Smooth muscle cell (in vitro differentiated cells): ENCODE data around the gene RTP3. TPM values are rescaled to one million over a fixed set of nuclear protein-coding genes. Genes with fewer than 3 reads are reported as not detected.

Source experiments
- DNase-seq: peaks from one replicate; lab custom pipeline; 2025; ENCODE audit not compliant: unreplicated experiment; lab: John Stamatoyannopoulos, UW
- H2AFZ ChIP-seq: fragments of 200-600 bp; sonication (generic); 2 replicates; pipeline ENCODE4 v1.6.0; 2016; ENCODE audit warnings: antibody characterized with exemption, low read depth, mild to moderate bottlenecking
- H3F3A ChIP-seq: fragments of 200-600 bp; sonication (generic); 2 replicates; pipeline ENCODE4 v1.6.0; 2017; ENCODE audit warnings: antibody characterized with exemption, low read depth
- H3K27ac ChIP-seq: fragments of 200-600 bp; sonication (generic); 2 replicates; pipeline ENCODE4 v1.5.1; 2016; ENCODE audit warnings: low read depth, mild to moderate bottlenecking
- H3K27me3 ChIP-seq: fragments of 200-600 bp; sonication (generic); 2 replicates; pipeline ENCODE4 v1.6.1; 2016; ENCODE audit warnings: low read depth, mild to moderate bottlenecking
- H3K36me3 ChIP-seq: fragments of 200-600 bp; sonication (generic); 2 replicates; pipeline ENCODE4 v1.5.1; 2016; ENCODE audit warnings: low read depth
- H3K4me1 ChIP-seq: fragments of 200-600 bp; sonication (generic); 2 replicates; pipeline ENCODE4 v1.5.1; 2016; ENCODE audit warnings: low read depth
- H3K4me2 ChIP-seq: fragments of 200-600 bp; sonication (generic); 2 replicates; pipeline ENCODE4 v1.6.0; 2016; ENCODE audit warnings: mild to moderate bottlenecking
- H3K4me3 ChIP-seq: fragments of 200-600 bp; sonication (generic); 2 replicates; pipeline ENCODE4 v1.5.1; 2016; ENCODE audit warnings: mild to moderate bottlenecking
- H3K79me2 ChIP-seq: fragments of 200-600 bp; sonication (generic); 2 replicates; pipeline ENCODE4 v1.6.0; 2016; ENCODE audit warnings: low read depth, mild to moderate bottlenecking
- H3K9ac ChIP-seq: fragments of 200-600 bp; sonication (generic); 2 replicates; pipeline ENCODE4 v1.6.0; 2016; ENCODE audit warnings: low read depth
- H3K9me3 ChIP-seq: fragments of 200-600 bp; sonication (generic); replicated peaks from 2 replicates; pipeline ENCODE4 v1.5.1; 2016; ENCODE audit warnings: low read depth
- H4K20me1 ChIP-seq: fragments of 200-600 bp; sonication (generic); 2 replicates; pipeline ENCODE4 v1.6.0; 2016; ENCODE audit warnings: low read depth
- WGBS: methylation state at CpG from one replicate; pipeline ENCODE4 v1.1.7; 2016; ENCODE audit warnings: low lambda C conversion rate; 5-methylcytosine and 5-hydroxymethylcytosine counted together
- polyA plus RNA-seq: library from polyadenylated mRNA; unstranded; fragments of >200 nt; fragmentation: Nextera tagmentation; extraction: Ambion mirVana; gene quantifications from 2 replicates; pipeline ENCODE4 v1.2.1, GENCODE V29; 2016
- total RNA-seq: library from RNA; depleted of rRNA; stranded (reverse); fragments of >200 nt; gene quantifications from 2 replicates; pipeline ENCODE4 v1.2.3, GENCODE V29; 2014
- TF ChIP-seq, protein P1 (sequence below): fragments of 200-600 bp; sonication (generic); IDR thresholded peaks from 2 replicates; pipeline ENCODE4 v1.5.1; 2017; ENCODE audit warnings: borderline replicate concordance, mild to moderate bottlenecking, antibody characterized with exemption; ENCODE audit not compliant: insufficient read depth, poor library complexity, severe bottlenecking

The RTP3 gene
- total and polyA plus RNA-seq, 2 experiments from 2014 or later = 0.19 TPM; not detected in 1

DNA sequence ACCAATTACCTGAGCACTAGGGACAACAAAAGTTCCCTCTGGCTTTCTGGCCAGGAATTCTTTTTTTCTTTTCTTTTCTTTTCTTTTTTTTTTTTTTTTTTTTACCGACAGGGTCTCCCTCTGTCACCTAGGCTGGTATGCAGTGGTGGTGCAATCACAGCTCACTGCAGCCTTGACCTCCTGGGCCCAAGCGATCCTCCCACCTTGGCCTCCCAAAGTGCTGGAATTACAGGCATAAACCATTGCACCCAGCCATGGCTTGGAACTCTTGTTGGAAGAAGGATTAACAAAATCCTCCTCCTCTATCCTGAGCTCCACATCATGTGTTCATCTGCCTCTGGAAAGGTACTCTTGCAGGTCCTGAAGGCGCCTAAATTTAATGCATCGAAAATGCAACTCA, 30.2 kb upstream of the RTP3 start:
- Histone ChIP-seq H3K27ac (no peak overlapping the region), H3K36me3 (no peaks in the 10 kb centered on the region), H3K9me3 (no peaks in the 10 kb centered on the region), H3K79me2 (no peaks in the 10 kb centered on the region), H3K4me2 (no peak overlapping the region), H3K27me3 (peaks cover 33% of the 10 kb centered on the region), H3K9ac (no peak overlapping the region), H3K4me3 (no peak overlapping the region), H2AFZ (no peak overlapping the region), H3F3A (no peaks in the 10 kb centered on the region), H4K20me1 (no peaks in the 10 kb centered on the region), H3K4me1 (no peaks in the 10 kb centered on the region)
- DNase-seq = no peak
- TF ChIP-seq, protein P1, sequence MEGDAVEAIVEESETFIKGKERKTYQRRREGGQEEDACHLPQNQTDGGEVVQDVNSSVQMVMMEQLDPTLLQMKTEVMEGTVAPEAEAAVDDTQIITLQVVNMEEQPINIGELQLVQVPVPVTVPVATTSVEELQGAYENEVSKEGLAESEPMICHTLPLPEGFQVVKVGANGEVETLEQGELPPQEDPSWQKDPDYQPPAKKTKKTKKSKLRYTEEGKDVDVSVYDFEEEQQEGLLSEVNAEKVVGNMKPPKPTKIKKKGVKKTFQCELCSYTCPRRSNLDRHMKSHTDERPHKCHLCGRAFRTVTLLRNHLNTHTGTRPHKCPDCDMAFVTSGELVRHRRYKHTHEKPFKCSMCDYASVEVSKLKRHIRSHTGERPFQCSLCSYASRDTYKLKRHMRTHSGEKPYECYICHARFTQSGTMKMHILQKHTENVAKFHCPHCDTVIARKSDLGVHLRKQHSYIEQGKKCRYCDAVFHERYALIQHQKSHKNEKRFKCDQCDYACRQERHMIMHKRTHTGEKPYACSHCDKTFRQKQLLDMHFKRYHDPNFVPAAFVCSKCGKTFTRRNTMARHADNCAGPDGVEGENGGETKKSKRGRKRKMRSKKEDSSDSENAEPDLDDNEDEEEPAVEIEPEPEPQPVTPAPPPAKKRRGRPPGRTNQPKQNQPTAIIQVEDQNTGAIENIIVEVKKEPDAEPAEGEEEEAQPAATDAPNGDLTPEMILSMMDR = no peak
- WGBS = 91% methylated on average over 4 of the region's 4 CpGs

DNA sequence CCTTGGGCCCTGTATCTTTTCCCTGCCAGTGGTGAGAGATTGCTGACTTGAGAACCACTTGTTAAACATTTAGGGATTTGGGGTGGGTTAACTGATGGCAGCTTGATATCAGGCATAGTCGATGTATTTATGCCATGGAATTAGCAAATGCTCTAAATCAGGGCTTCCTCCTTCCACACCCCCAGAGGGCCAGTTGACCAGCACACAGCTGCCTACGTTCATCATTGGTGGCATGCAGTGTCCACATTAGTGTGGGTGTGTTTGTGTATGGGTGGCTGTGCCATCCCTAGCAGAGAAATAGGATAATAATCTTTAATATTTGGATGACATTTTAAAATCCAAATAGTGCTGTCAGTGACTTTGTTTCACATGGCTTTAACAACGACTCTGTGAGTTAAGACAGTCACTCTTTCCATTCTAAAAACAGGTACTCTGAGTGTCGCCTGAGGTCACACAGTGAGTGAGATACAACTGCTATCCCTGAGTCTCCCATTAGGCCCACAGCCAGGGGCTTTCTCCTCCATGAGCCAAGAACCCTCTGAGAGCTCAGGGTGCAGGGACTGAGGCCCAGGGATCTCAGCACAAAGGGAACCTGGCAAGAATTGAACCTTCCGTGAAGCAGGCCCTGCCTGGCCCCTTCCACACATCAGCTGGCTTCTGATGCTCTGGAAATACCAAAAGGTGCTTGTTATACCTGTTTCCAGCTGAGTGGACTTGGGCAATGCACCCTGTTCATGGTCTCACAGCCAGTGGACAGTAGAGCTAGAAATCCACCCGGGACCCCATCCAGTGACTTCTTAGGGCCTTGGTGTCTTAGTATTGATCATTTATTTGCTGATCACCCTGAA, 28.8 kb upstream of the RTP3 start:
- no peak overlapping the region for H2AFZ ChIP-seq
- no peaks in the 10 kb centered on the region for H3K4me1 ChIP-seq
- no peaks in the 10 kb centered on the region for H3K36me3 ChIP-seq
- no peak for DNase-seq
- no peaks in the 10 kb centered on the region for H3K9me3 ChIP-seq
- no peak overlapping the region for H3K4me2 ChIP-seq
- no peak overlapping the region for H3K27ac ChIP-seq
- no peaks in the 10 kb centered on the region for H3K79me2 ChIP-seq
- WGBS = 85% methylated on average over 6 of the region's 6 CpGs
- H3F3A ChIP-seq = no peaks in the 10 kb centered on the region
- no peak overlapping the region for H3K9ac ChIP-seq
- no peaks in the 10 kb centered on the region for H4K20me1 ChIP-seq
- no peak overlapping the region for H3K4me3 ChIP-seq
- H3K27me3 ChIP-seq = peaks cover 26% of the 10 kb centered on the region
- TF ChIP-seq, protein P1 = no peak

DNA sequence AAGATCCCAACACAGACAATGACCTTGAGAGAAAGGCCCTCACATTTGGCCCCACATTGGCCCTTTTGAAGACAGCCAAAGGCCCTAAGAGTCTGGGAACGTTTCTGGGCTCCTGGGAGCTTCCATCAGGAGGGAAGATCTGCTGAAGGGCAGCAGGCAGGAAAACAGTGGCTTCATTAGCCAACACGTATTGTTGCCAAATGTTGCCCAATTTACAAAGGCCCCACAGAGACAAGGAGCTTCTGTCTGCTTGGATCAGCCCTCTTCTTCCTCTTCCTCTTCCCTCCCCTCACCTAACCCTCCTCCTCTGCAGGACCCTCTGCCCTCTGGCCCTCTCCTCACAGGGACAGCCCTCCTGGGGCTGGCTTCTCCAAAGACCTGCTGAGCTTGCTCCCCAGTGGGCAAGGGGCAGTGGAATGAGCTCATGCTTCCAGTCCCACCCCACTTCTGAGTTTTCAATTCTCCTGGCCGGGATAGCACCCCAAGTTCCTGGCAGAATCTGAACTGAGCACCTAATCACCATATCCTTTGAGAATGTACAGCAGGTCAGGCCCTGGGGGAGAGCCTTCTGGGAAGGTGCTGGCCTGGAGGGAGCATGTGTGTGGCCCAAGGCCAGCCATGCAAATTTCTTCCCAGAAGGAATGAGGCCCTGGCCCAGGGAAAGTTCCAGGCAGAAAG, 28.0 kb upstream of the RTP3 start:
- Histone ChIP-seq H3K4me2 (no peak overlapping the region), H2AFZ (no peak overlapping the region), H3K27ac (no peak overlapping the region), H3K9me3 (no peaks in the 10 kb centered on the region), H4K20me1 (no peaks in the 10 kb centered on the region), H3K79me2 (no peaks in the 10 kb centered on the region), H3F3A (no peaks in the 10 kb centered on the region), H3K9ac (no peak overlapping the region), H3K4me3 (no peak overlapping the region), H3K27me3 (peaks cover 18% of the 10 kb centered on the region), H3K4me1 (no peaks in the 10 kb centered on the region), H3K36me3 (no peaks in the 10 kb centered on the region)
- no peak for DNase-seq
- TF ChIP-seq, protein P1 = no peak
- 85% methylated on average over 3 of the region's 3 CpGs for WGBS

DNA sequence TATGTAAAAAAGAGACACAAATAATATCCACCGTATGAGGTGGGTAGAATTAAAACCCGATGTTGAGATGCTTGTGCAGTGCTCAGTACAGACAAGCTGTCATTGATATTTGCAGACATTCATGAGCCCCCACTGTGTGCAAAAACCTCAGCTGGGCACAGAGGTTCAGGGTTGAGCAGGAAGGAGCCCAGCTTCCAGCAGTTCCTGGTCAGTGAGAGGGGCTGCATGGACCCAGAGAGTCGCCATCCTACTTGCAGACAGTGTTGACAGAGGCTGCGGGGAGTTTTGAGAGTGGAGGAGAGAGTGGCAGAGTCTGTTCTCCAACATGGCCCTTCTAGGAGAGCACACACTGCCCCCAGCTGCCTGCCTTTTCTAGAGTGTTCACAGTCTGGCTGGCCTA, 26.9 kb upstream of the RTP3 start:
- Histone ChIP-seq H4K20me1 (no peaks in the 10 kb centered on the region), H3K27ac (no peak overlapping the region), H3F3A (no peaks in the 10 kb centered on the region), H2AFZ (no peak overlapping the region), H3K4me2 (no peak overlapping the region), H3K9me3 (no peaks in the 10 kb centered on the region), H3K4me3 (no peak overlapping the region), H3K9ac (no peak overlapping the region), H3K27me3 (peaks cover 8% of the 10 kb centered on the region), H3K79me2 (no peaks in the 10 kb centered on the region), H3K36me3 (no peaks in the 10 kb centered on the region), H3K4me1 (no peaks in the 10 kb centered on the region)
- WGBS = 95% methylated on average over 4 of the region's 4 CpGs
- TF ChIP-seq, protein P1 = no peak
- no peak for DNase-seq
